Osteocyte (in vitro differentiated cells): ENCODE results near the gene FAF2. TPM values are rescaled to one million over a fixed set of nuclear protein-coding genes. Genes with fewer than 3 reads are reported as not detected.
A peak's percentile ranks its signal among the peaks of the same experiment; 100 is the strongest.

Experiments
- DNase-seq: peaks from one replicate; pipeline ENCODE4 v3.0.0; 2021; ENCODE audit warnings: mixed read lengths; ENCODE audit not compliant: unreplicated experiment; ENCODE audit errors: extremely low spot score
- H3K27ac Mint-ChIP-seq: one replicate; pipeline ENCODE4 v1.8.0; 2021; ENCODE audit warnings: mild to moderate bottlenecking, mixed read lengths; ENCODE audit not compliant: unreplicated experiment
- H3K27me3 Mint-ChIP-seq: one replicate; pipeline ENCODE4 v1.8.0; 2021; ENCODE audit warnings: mixed read lengths; ENCODE audit not compliant: unreplicated experiment
- H3K36me3 Mint-ChIP-seq: one replicate; pipeline ENCODE4 v1.8.0; 2021; ENCODE audit warnings: mixed read lengths; ENCODE audit not compliant: unreplicated experiment
- H3K4me1 Mint-ChIP-seq: one replicate; pipeline ENCODE4 v1.8.0; 2021; ENCODE audit warnings: mixed read lengths; ENCODE audit not compliant: unreplicated experiment
- H3K4me3 Mint-ChIP-seq: one replicate; pipeline ENCODE4 v1.8.0; 2021; ENCODE audit warnings: mild to moderate bottlenecking, moderate library complexity, mixed read lengths; ENCODE audit not compliant: unreplicated experiment
- H3K9me3 Mint-ChIP-seq: one replicate; pipeline ENCODE4 v1.8.0; 2021; ENCODE audit warnings: mixed read lengths; ENCODE audit not compliant: unreplicated experiment
- total RNA-seq: library from RNA; stranded (reverse); gene quantifications from 2 replicates; pipeline ENCODE4 v1.2.1, GENCODE V29; 2021
- TF ChIP-seq, protein P1 (sequence below): fragments of 200-600 bp; sonication (generic); IDR thresholded peaks from 2 replicates; pipeline ENCODE4 v1.5.0; 2021; ENCODE audit warnings: antibody characterized with exemption, mild to moderate bottlenecking, moderate library complexity

Gene FAF2
- total RNA-seq, 1 donor from 2014 or later: 46.9 TPM

DNA sequence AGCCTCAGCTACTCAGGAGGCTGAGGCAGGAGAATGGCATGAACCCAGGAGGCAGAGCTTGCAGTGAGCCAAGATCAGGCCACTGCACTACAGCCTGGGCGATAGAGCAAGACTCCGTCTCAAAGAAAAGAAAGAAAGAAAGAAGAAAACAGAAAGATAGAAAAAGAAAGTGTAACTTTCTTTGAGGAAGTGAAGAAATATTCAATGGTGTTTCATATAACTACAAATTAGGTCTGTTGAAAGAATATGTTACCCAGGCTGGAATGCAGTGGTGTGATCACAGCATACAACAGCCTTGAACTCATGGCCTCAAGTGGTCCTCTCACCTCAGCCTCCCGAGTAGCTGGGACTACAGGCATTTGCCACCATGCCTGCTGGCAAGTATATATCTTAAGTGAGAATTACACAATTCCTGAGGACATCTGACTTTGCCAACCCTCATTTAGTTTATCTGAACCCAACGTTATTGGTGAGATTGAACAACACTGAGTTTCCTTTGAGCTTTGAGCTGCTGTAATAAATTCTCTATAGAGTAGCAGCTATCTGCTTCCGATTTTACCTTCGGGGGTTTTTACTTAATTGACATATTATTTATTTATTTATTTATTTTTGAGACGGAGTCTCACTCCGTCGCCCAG lies 2.0 kb upstream of the FAF2 start:
- TF ChIP-seq, protein P1, sequence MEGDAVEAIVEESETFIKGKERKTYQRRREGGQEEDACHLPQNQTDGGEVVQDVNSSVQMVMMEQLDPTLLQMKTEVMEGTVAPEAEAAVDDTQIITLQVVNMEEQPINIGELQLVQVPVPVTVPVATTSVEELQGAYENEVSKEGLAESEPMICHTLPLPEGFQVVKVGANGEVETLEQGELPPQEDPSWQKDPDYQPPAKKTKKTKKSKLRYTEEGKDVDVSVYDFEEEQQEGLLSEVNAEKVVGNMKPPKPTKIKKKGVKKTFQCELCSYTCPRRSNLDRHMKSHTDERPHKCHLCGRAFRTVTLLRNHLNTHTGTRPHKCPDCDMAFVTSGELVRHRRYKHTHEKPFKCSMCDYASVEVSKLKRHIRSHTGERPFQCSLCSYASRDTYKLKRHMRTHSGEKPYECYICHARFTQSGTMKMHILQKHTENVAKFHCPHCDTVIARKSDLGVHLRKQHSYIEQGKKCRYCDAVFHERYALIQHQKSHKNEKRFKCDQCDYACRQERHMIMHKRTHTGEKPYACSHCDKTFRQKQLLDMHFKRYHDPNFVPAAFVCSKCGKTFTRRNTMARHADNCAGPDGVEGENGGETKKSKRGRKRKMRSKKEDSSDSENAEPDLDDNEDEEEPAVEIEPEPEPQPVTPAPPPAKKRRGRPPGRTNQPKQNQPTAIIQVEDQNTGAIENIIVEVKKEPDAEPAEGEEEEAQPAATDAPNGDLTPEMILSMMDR: no peak
- peak; percentile 15 for DNase-seq
- Mint-ChIP-seq H3K27me3 (no peaks in the 10 kb centered on the region), H3K36me3 (no peaks in the 10 kb centered on the region), H3K27ac (no peak overlapping the region), H3K9me3 (no peaks in the 10 kb centered on the region), H3K4me3 (peak overlapping the region; percentile 29), H3K4me1 (peaks cover 22% of the 10 kb centered on the region)

DNA sequence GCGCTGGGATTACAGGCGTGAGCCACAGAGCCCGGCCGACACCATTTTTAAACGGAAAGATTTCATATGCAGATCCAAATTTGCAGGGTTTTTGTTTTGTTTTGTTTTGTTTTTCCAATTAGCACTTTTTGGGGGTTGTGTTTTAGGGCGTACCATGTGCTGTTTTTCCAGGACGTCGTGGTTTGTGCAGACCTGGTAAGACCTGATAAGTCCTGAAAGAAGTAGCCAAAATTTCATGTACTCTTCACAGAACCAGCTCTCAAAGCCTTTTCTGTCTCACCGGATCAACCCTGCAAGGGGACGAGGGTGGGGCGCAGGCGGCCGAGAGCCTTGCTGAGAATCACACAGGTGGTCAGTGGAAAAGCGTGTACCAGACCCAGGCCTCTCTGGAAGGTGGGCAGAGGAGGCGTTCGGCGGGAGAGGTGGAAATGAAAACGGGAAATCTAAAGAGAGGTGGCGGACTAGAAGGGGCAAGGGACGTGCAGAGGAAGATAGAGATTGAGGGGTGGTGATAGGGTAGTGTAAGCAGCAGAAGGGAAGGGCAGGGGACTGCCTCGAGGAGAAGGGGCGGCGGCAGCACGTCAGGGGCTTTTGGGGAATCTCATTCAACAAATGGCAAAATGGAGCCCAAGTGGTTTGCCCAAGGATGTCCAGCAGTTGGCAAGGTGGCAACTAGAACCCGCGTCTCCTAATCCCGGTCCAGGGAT lies 1.1 kb upstream of the FAF2 start:
- peak overlapping the region; percentile 94 for H3K27ac Mint-ChIP-seq
- no peaks in the 10 kb centered on the region for H3K36me3 Mint-ChIP-seq
- H3K9me3 Mint-ChIP-seq: no peaks in the 10 kb centered on the region
- TF ChIP-seq, protein P1: no peak
- H3K4me1 Mint-ChIP-seq: peaks cover 22% of the 10 kb centered on the region
- H3K27me3 Mint-ChIP-seq: no peaks in the 10 kb centered on the region
- DNase-seq: no peak
- peak overlapping the region; percentile 96 for H3K4me3 Mint-ChIP-seq

DNA sequence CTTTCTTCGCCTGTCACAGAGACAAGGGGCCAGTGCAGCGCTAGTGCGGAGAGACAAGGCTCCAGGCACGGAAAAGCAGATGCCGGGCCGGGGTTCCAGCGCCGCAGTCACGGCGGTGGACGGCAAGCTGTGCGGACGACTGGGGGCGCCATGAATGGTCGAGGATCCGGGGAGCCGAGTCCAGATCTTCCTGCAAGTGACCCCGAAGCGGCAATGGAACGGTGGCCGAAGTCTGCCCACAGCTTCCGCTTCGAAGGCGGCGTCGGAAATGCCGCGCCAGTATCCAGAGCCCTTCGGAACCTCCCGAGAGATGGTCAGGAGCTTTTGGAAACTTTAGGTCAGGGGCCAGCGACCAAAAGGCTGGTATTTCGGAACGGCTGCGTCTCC lies 601 bp upstream of the FAF2 start:
- Mint-ChIP-seq H3K27me3 (no peaks in the 10 kb centered on the region), H3K9me3 (no peaks in the 10 kb centered on the region), H3K27ac (peak overlapping the region; percentile 94), H3K4me1 (peaks cover 25% of the 10 kb centered on the region), H3K36me3 (no peaks in the 10 kb centered on the region), H3K4me3 (peak overlapping the region; percentile 96)
- TF ChIP-seq, protein P1: no peak
- no peak for DNase-seq

DNA sequence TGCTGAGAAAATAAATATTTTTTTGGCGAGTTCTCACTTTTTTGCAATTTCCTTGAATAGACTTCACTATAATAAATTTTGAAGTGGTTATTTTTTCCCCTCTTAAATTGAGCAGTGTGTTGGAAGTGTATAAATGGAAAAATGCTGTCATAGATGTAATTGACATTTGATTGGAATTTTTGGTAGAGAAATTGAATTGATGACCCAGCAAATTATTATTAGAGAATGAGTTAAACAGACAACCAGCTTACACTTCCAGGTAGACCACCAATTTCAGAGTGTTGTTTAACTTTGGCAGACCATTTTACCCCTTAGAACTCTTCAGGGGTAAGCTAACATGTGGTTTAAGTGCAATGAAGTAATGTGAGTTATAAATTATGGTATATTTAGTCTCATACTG lies 1.9 kb downstream of the FAF2 start:
- no peak overlapping the region for H3K4me3 Mint-ChIP-seq
- TF ChIP-seq, protein P1: no peak
- DNase-seq: no peak
- H3K4me1 Mint-ChIP-seq: peaks cover 31% of the 10 kb centered on the region
- no peaks in the 10 kb centered on the region for H3K27me3 Mint-ChIP-seq
- H3K27ac Mint-ChIP-seq: no peak overlapping the region
- H3K9me3 Mint-ChIP-seq: no peaks in the 10 kb centered on the region
- peaks cover 3% of the 10 kb centered on the region for H3K36me3 Mint-ChIP-seq

DNA sequence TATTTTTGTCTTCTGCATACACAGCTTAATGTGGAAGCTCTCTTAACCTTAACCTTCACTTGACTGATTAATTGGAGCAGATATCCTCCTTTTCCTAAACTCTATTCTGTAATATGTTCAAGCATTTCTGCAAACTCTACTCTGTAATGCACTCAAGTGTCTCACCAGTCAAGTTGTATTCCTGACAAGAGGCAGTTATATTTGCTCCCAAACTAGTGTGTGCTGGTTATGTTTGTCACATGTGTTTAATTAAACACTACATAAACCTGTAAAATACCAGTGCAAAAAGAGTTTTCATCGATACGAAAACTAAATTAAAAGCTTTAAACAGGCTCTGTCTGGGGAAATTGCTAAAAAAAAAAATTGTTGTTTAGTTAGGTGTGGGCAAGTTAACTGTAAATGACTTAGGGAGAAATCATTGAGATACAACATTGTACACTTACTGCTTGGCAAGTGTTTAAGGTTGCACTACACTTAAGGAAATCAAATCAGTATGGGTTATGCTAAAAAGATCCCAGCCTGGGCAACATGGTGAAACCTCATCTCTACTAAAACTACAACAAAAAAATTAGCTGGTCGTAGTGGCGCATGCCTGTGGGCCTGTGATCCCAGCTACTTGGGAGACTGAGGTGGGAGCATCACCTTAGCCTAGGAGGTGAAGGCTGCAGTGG lies 6.7 kb downstream of the FAF2 start:
- Mint-ChIP-seq H3K27ac (no peak overlapping the region), H3K4me3 (no peak overlapping the region)
- TF ChIP-seq, protein P1: no peak

More for the DNA sequence above, 6.7 kb downstream of the FAF2 start:
- no peaks in the 10 kb centered on the region for H3K27me3 Mint-ChIP-seq
- no peak for DNase-seq
- peaks cover 13% of the 10 kb centered on the region for H3K36me3 Mint-ChIP-seq
- H3K4me1 Mint-ChIP-seq: peaks cover 22% of the 10 kb centered on the region
- no peaks in the 10 kb centered on the region for H3K9me3 Mint-ChIP-seq
